Subcutaneous abdominal adipose tissue (tissue), 5 donors: ENCODE data around the gene RALGAPB.

ENCODE experiments used
- H3K27ac ChIP-seq: one replicate; pipeline ENCODE4 v1.7.0; 2013; ENCODE audit warnings: low read depth, mild to moderate bottlenecking, inconsistent platforms, low read length, moderate library complexity
- H3K27me3 ChIP-seq, 5 donors: one replicate each; pipeline ENCODE4 v1.7.0; 2013; ENCODE audit warnings: low read length in 5 of 5, inconsistent platforms in 1 of 5; ENCODE audit not compliant: control insufficient read depth in 5 of 5, insufficient read depth in 4 of 5
- H3K36me3 ChIP-seq, 5 donors: one replicate each; pipeline ENCODE4 v1.7.0; 2013; ENCODE audit warnings: low read length in 5 of 5; ENCODE audit not compliant: control insufficient read depth in 5 of 5, insufficient read depth in 5 of 5
- H3K4me1 ChIP-seq, 5 donors: one replicate each; pipeline ENCODE4 v1.7.0; 2013; ENCODE audit warnings: low read length in 5 of 5, mild to moderate bottlenecking in 3 of 5, moderate library complexity in 1 of 5; ENCODE audit not compliant: control insufficient read depth in 5 of 5, insufficient read depth in 5 of 5
- H3K4me3 ChIP-seq, 5 donors: one replicate each; pipeline ENCODE4 v1.7.0; 2013; ENCODE audit warnings: low read length in 5 of 5, low read depth in 1 of 5
- H3K9ac ChIP-seq, 5 donors: one replicate each; pipeline ENCODE4 v1.7.0; 2013; ENCODE audit warnings: low read length in 5 of 5, mild to moderate bottlenecking in 4 of 5, moderate library complexity in 3 of 5
- H3K9me3 ChIP-seq, 5 donors: one replicate each; pipeline ENCODE4 v1.7.0; 2013; ENCODE audit warnings: low read length in 5 of 5; ENCODE audit not compliant: control insufficient read depth in 5 of 5
- donor health status: healthy.
- donor health status: healthy.
- donor health status: healthy.
- donor health status: healthy.
- donor health status: healthy.

RALGAPB gene

GRCh38 chr20:38536310-38536709 is 63.7 kb downstream of the RALGAPB start:
- peaks cover 60 to 90% (median 74%) of the 10 kb centered on the region in 5 donors for H3K36me3 ChIP-seq
- H3K9ac ChIP-seq: no peak overlapping the region
- H3K9me3 ChIP-seq: no peaks in the 10 kb centered on the region
- H3K4me3 ChIP-seq: no peak overlapping the region
- no peak overlapping the region for H3K27ac ChIP-seq
- H3K4me1 ChIP-seq: no peaks in the 10 kb centered on the region
- H3K27me3 ChIP-seq: no peaks in the 10 kb centered on the region

DNA sequence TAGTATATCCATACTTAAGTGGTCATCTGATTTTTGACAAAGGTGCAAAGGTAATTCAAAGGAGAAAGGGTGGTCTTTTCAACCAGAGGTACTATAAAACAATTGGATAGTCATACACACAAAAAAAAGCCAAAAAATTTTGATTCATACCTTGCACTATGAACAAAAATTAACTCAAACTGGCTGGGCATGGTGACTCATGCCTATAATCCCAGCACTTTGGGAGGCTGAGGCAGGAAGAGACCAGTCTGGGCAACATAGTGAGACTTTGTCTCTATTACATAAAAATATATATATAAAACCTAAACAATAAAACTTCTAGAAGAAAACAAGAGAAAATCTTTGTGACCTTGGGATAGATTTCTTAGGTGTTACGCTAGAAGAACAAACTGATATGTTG is 64.5 kb downstream of the RALGAPB start:
- H3K36me3 ChIP-seq: peaks cover 63 to 90% (median 77%) of the 10 kb centered on the region in 5 donors

GRCh38 chr20:38538789-38539188 is 66.1 kb downstream of the RALGAPB start:
- Histone ChIP-seq H3K27ac (no peak overlapping the region), H3K9me3 (no peaks in the 10 kb centered on the region), H3K4me1 (no peaks in the 10 kb centered on the region), H3K9ac (no peak overlapping the region), H3K4me3 (no peak overlapping the region), H3K36me3 (peaks cover 60 to 91% (median 86%) of the 10 kb centered on the region in 5 donors), H3K27me3 (no peaks in the 10 kb centered on the region)

More for the DNA sequence above, 64.5 kb downstream of the RALGAPB start:
- H3K9me3 ChIP-seq: no peaks in the 10 kb centered on the region
- H3K27ac ChIP-seq: no peak overlapping the region
- H3K4me3 ChIP-seq: no peak overlapping the region
- no peak overlapping the region for H3K9ac ChIP-seq
- no peaks in the 10 kb centered on the region for H3K27me3 ChIP-seq
- no peaks in the 10 kb centered on the region for H3K4me1 ChIP-seq

- Histone ChIP-seq H3K4me3 (no peak overlapping the region), H3K9ac (no peak overlapping the region), H3K9me3 (no peaks in the 10 kb centered on the region), H3K36me3 (peaks cover 78 to 97% (median 89%) of the 10 kb centered on the region in 5 donors), H3K27me3 (no peaks in the 10 kb centered on the region), H3K27ac (no peak overlapping the region), H3K4me1 (no peaks in the 10 kb centered on the region)
These were observed 70.6 kb downstream of the RALGAPB start for GRCh38 chr20:38543014-38543906.

DNA sequence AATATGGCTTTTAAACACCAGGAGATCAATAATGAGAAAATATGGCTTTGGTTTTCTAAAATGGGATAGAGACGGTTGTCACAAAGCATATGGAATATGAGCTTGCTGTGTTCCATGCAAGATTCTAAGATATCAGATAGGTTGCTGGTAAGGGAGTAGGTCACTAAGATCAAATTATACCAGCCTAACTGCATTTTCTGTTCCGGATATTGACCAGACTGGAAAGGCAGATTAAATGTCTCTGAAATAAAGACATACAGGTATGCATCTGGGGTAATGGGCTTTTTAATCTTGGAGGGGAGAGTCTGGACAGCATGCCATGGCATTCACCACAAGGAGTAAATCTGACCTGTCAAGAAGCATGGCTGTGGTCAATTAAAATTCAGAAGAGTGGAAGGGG is 73.1 kb downstream of the RALGAPB start:
- no peaks in the 10 kb centered on the region for H3K27me3 ChIP-seq
- H3K9ac ChIP-seq: no peak overlapping the region
- peaks cover 71 to 88% (median 85%) of the 10 kb centered on the region in 5 donors for H3K36me3 ChIP-seq
- no peaks in the 10 kb centered on the region for H3K9me3 ChIP-seq
- no peak overlapping the region for H3K4me3 ChIP-seq
- no peak overlapping the region for H3K27ac ChIP-seq
- no peaks in the 10 kb centered on the region for H3K4me1 ChIP-seq

DNA sequence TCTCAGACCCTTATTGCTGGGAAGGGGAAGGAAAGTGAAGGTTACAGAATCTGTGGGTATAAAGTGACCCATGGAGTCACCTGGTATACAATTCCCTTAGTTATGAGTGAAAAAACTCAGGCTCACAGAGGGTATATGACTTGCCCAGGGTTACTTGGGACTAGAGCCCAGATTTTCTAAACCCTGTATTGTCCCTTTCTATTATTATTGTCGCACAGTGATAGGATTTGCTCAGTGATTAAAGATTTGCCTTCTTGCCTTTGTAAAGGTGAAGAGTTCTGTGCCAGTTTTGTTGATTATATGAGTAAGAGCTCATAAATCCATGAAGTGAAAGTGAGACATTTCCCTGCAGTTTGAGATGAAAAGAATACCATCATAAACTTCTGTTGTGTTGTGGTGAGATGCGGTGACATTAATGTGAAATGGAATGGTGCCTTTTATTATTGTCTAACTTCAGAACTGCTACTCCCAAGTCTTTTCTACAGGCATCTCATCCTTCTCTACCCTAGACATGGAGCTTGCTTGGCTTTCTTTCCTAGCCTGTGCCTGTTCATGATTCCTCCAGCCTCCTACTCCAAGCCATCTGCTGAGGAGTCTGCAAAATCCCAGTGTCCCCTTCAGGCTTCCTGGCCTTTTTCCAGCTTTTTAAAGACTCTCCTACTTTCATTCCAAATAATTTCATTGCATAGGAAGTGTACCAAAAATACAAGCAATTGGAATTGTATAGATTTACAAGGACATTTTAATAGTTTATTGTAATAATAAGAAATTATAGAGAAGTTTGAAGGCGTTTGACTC is 74.8 kb downstream of the RALGAPB start:
- H3K36me3 ChIP-seq: peaks cover 71 to 87% (median 85%) of the 10 kb centered on the region in 5 donors
- no peaks in the 10 kb centered on the region for H3K4me1 ChIP-seq
- no peak overlapping the region for H3K9ac ChIP-seq
- H3K9me3 ChIP-seq: no peaks in the 10 kb centered on the region
- H3K4me3 ChIP-seq: no peak overlapping the region
- H3K27me3 ChIP-seq: no peaks in the 10 kb centered on the region
- no peak overlapping the region for H3K27ac ChIP-seq

DNA sequence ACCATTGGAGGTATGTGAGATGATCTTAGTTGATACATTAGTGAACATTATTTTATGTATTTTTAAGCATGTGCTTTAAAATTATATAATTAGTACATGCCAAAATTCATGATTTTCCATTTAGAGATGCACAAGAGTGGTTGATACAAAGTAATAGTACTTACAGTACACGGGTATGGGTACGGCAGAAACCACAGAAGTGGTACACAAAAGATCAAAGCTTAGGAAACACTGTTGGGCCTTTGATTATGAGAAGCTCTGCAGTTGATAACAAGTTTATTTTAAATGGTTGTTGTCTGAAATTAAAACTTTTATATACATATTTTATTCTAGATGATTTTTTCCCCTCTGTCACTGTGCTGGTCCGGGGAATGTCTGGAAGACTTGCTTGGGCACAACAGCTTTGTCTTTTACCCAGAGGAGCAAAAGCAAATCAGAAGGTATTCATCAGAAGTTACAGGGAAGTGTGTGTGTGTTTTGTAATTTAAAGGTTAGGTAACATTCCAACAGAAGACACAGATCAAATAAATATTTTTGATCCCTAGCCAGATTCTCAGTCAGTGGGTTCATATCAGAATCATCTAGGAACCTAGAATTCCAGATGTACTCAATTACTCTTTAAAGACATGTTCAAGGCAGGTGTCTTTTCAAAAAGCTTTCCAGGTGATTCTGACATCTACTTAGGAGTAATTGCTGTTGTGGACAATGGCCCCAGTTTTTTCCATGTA is 75.9 kb downstream of the RALGAPB start:
- no peak overlapping the region for H3K9ac ChIP-seq
- no peak overlapping the region for H3K4me3 ChIP-seq
- no peaks in the 10 kb centered on the region for H3K27me3 ChIP-seq
- no peaks in the 10 kb centered on the region for H3K4me1 ChIP-seq
- H3K9me3 ChIP-seq: no peaks in the 10 kb centered on the region
- H3K27ac ChIP-seq: no peak overlapping the region
- peaks cover 72 to 87% (median 85%) of the 10 kb centered on the region in 5 donors for H3K36me3 ChIP-seq

DNA sequence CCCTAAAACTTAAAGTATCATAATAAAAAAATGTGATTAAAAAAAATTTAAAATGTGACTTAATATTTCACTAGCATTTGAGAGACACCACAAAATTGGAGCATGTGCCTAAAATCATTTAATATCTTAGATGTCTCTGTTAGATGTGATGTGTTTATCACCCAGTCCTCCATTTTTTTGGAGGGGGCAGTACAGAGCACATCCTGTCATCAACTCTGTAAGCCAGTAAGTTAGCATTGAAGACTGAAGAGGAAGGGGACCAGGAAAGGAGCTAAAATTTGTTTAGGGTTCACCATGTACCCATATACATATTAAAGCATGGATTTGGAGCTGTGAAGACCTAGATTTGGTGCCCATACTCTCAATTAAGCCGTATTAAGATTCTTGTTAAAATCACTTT is 77.6 kb downstream of the RALGAPB start:
- Histone ChIP-seq H3K4me3 (no peak overlapping the region), H3K9ac (no peak overlapping the region), H3K27me3 (no peaks in the 10 kb centered on the region), H3K36me3 (peaks cover 70 to 87% (median 86%) of the 10 kb centered on the region in 5 donors), H3K4me1 (no peaks in the 10 kb centered on the region), H3K9me3 (no peaks in the 10 kb centered on the region), H3K27ac (no peak overlapping the region)

DNA sequence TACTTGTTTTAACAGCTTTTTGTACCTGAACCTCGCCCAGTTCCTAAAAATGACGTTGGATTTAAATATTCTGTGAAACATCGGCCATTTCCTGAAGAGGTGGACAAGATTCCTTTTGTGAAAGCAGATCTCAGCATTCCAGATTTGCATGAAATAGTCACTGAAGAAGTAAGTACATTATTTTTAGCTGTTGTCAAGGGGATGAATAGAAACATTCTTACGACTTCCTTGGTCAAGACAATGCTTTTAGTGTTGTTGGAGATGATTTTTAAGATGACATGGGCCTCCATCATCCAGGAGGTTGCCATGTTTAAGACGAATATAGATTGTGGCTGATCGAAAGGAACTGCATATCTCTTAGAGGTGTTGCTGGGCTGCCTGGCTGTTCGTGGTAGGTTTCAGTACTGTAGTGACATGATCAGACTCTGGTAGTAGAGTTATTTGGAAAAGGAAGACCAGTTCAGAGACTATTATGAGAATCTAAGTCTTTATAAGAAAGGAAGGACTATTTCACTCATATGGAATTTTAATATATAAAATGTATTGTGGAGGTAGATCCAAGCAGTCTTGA is 78.5 kb downstream of the RALGAPB start:
- H3K4me1 ChIP-seq: no peaks in the 10 kb centered on the region
- peaks cover 68 to 84% (median 77%) of the 10 kb centered on the region in 5 donors for H3K36me3 ChIP-seq
- H3K9ac ChIP-seq: no peak overlapping the region
- no peak overlapping the region for H3K27ac ChIP-seq
- no peaks in the 10 kb centered on the region for H3K9me3 ChIP-seq
- no peak overlapping the region for H3K4me3 ChIP-seq
- no peaks in the 10 kb centered on the region for H3K27me3 ChIP-seq
